RPMI7951 (cell line): ENCODE data around the gene LCP2. TPM values are rescaled to one million over a fixed set of nuclear protein-coding genes. Genes with fewer than 3 reads are reported as not detected.
"Not testable (repeated sequence)": the region's sequence is repeated elsewhere in the genome, so short reads cannot be mapped to it uniquely, and the experiment has no call there.

Experiments
- DNase-seq: peaks from one replicate; pipeline ENCODE4 v3.0.0-alpha.2; 2012; ENCODE audit warnings: low read depth
- total RNA-seq: library from RNA; depleted of rRNA; stranded (reverse); fragments of >200 nt; shearing (Covaris generic); gene quantifications from 2 replicates; pipeline ENCODE4 v1.2.3, GENCODE V29; 2014

LCP2 gene
- total RNA-seq, 1 experiment from 2014 or later = 2.5 TPM

GRCh38 chr5:170273968-170274710 lies 23.4 kb downstream of the LCP2 start:
- DNase-seq = no peak

DNA sequence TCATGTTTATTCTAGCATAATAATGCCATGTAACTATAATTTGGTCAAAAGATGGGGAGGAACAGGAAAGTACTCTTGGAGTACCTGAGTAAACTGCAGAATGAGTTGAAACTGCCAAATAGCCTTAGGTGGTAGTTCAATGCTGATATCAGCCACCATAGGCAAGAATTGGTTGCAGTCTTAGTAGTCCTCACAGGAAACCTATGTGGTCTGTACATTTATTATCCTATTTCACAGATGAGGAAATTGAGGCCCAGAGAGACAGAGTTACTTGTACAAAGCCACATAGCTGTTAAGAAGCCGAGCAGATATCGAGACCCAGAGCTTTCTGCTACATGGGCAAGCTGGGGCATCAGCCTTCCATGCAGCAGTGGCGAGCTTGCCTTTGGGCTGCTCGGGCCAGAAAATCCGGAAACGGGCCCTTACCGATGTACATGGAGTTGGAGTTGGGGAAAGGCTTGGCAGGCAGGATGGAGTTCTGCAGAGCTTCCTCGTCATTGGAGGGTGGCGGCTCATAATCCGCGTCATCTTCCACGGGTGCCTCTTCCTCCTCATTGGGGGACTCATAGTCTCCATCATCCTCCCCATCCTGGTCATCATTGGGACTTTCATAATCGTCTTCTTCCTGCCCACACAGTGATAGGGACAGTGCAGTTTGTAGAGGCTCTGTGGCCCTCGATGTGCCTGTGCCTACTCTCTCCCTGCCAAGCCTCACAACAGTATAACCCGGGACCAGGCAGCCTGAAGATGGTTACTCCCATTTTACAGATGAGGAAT lies 27.1 kb downstream of the LCP2 start:
- no peak for DNase-seq

DNA sequence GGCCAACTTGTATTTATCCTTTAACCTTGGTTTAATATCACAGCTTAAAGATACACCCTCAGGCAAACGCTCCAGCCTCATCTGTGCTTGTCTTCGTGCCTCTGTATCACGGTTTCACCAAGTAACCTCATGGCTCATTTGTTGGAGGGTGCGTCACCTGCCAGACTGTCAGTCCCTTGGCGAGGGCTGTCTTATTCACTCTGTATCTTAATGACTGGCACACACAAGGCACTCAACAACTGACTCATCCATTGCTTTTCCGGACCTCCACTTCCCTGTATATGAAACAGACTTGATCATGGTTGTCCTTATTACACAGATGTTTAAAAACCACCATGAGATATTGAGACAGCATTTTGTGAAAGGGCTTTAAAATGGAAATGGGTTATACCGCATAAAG lies 28.0 kb downstream of the LCP2 start:
- peak; percentile 45 for DNase-seq

DNA sequence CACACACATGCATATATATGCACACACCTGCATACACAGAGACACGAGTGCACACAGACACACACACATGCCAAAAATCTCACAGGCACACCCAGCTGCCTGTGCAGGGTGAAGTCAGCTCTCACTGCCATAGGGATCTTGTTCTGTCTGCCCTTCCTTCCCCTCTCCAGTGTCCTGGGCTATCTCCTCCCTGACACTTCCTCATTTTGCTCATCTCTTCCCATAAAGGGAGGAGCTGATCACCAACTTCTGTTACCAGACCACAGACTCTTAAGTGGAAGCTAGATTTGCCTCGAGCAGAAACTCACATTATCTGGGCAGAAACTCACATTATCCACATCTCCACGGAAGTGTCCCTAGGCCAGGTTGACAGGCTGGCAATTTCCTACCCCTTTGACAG lies 28.7 kb downstream of the LCP2 start:
- DNase-seq = no peak

- no peak for DNase-seq
Measured at GRCh38 chr5:170268153-170268689, 29.4 kb downstream of the LCP2 start.

DNA sequence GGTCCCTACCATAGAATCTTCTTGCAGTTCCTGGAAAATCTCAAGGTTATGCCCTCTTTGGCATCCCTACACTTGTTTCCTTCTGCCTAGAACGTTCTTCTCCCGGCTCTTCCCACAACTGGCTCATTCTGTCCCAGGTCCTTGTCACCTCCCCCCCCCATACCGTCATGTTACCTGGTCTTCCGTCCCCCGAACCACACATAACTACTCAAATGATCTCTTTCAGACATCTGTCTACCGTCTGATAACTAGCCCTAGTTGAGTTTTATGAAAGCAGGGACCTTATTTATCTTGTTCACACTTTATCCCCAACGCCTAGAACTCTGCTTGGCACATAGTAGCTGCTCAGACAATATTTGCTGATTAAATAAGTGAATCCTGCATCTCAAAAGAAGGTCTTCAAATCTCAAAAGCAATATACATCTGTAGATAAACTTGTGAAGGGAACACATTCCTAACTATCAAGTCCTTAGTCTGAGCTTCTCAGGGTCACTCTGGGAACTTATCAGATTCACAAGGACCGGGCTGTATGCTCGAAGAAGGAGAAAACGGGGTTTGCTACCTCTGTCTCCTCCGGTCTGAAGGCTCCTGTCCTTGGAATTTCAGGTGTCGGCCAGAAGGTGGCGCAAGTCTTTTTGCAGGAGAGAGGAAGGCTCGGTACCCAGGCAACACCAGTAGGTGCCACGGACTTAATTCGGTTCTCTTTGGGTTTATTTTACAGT lies 30.0 kb downstream of the LCP2 start:
- peak; percentile 48 for DNase-seq

DNA sequence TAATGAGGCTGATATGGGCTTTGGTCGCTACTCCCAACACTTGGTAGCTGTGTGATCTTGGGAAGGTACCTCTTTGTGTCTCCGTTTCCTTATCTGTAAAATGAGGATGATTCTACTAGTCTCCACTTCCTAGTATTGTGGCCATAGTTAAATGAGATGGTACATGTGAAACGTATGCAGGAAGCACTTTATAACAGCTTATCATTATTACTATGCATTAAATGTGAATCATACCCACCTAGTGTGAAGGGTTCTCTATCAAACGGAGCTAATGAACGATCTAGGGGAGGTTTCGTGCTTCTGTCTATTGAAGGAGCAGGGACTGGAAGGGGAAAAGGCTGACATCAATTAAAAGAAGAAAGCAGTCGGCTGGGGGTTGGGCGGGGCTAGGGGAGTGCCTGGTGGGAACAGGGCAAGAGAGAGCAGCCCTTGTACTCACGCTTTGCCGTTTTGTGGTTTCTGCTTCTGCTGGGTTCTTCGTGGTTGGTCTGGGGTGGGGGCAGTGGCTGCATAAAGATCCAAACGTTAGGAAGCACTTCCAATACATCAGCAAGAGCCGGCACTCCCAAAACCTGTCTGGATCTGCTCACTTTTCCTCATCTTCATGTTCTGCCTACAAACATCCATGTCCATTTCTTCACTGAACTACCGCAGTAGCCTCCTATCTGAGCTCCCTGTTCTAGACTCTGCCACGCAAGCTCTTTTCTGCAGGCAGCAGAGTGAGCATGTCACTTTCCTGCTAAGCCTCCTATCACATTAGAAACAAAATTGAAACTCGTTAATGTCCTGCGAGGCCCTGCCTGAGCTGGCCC lies 30.8 kb downstream of the LCP2 start:
- DNase-seq = no peak

- no peak for DNase-seq
Measured at GRCh38 chr5:170265522-170265921, 32.1 kb downstream of the LCP2 start.

DNA sequence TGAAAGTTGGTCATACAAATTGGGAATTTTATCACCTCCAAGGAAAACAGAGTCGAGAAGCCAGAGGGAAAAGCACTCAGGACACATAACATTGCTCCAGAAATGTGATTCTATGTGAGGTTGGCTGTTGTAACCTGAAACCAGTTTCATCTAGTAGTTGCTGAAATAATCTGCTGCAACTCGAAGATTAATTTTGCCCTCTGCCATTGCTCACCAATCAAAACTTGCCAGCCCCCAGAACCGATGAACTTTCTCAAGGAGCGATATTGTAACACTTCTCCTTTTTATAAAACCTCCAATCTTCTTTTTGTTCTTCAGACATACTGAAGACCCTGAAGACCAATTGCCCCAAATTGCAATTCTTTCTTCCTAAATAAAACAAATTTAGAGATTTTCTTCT lies 33.7 kb downstream of the LCP2 start:
- DNase-seq = no peak

DNA sequence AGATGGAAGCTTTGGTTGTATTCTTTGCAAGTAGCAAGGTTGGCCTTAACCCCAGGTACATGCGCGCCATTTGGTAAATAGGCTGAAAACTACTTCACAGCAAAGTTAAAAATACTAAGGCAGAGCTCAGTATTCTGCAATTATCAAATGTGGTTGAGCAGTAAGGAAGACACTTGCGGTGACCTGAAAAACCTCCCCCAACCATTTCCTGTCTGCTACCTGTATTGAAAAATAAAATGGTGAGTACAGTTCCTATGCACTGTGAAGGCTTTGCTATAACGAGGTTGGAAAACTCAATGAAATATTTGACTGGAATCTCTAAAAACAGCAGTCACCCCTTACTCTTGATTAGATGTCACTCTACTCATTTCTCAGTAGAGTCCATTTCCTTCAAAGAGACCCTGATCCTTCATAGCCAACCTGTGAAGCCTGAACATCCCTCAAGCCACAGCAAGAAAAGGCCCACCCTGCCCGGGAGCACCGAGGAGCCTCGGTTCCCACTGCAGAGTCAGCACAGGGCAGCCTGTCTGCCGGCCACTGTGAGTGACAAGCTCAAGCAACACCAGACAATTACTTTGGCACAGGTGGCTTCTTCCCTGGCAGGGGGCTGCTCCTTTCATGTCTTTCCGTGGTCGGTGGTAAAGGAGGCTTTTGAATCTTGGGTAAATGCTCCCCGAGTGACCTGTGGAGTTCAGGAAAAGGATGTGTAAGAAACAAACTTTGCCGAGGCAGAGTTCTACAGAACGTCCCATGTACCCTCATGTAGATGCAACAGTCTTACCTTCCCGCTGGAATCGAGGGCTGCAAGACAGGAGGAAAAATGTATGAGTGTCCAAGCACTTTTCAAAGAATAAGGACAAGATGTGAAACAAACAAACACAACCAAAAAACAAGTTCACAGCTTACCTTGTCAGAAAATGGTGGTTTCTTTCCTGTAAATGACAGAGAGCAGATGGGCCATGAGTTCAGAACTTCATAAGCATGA lies 35.2 kb downstream of the LCP2 start:
- no peak for DNase-seq

GRCh38 chr5:170261528-170262043 lies 36.0 kb downstream of the LCP2 start:
- DNase-seq = no peak

DNA sequence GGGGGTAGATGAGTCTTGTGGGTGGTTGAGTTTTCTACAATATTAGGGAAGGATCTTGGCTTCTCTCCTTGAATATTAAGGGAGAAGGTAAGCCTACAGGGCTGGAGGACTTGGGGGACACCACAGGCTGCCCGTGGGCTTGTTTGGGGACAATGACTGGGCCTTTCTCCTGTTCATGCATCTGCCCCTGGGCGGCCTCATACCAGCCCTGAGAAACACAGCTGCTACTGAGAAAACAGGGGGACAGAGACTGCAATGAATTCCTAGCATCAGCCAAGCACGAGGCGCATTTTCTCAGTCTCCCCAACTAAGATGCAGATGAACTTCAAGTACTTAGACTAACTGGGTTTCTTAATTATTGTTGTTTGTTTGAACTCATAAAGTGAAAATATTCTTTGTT lies 40.2 kb downstream of the LCP2 start:
- no peak for DNase-seq

DNA sequence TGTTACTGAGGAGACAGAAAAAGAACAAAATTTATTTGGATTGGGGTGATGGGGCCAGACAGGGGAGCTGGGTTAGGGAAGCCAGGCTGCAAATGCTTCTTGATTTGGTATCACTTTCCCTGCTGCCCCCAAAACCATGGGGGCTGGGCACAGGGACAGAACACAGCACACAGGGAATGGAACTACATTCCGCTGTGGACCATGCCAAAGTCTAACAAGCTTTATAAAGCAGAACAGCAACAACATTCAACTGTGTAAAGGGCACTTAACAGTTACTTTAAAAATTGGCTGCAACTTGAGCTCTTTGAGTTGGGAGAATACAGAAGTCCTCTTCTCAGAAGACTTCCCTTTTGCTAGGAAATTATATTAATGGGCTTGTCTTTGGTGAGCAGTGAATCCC lies 41.0 kb downstream of the LCP2 start:
- DNase-seq = no peak

DNA sequence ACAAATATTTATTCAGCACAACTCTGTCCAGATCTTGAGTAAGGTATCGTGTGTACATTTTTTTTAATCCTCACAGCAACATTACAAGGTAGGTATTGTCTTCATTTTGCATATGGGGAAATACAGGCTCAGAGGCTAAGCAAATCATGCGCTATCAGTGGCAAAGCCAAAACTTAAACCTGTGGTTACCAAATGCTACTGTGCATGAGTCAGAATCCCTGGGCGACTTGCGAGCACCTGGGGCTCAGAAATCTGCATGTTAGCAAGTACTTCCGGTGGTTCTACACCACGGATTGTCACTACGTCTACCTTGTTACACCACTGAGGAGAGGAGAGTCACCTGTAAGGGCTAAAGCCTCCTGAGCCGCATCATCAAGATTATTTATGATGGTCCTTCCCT lies 43.5 kb downstream of the LCP2 start:
- no peak for DNase-seq

DNA sequence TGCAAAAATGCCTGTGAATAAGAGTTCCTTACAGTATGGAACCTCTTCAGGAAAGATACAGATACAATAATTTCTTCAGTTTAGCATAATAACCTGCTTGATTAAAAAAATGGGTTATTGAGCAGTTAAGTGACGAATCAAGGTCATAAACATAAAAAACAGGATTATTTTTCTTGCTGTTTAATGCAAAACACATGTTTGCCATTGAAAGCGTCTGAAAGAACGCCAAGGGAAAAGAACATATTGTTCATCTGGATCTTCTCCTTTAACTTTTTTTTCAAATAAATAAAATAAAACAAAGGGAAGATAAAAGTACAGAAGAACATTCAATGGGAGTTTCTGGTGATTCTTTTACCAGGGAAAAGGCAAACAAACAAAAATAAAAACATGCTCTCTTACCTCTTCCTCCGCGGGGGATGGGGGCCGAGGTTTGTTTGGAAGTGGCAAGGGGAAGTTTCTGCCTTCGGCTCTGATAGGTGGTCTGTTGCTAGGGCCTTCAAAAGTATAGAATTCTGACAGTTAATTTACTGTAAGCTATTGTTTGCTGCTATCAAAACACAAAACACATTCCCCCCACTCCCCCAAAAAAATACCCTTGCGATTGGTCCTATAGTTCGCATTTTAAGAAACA lies 44.7 kb downstream of the LCP2 start:
- DNase-seq = no peak

- DNase-seq = no peak
Measured at GRCh38 chr5:170252109-170252508, 45.5 kb downstream of the LCP2 start.

GRCh38 chr5:170251462-170251861 lies 46.1 kb downstream of the LCP2 start:
- no peak for DNase-seq

DNA sequence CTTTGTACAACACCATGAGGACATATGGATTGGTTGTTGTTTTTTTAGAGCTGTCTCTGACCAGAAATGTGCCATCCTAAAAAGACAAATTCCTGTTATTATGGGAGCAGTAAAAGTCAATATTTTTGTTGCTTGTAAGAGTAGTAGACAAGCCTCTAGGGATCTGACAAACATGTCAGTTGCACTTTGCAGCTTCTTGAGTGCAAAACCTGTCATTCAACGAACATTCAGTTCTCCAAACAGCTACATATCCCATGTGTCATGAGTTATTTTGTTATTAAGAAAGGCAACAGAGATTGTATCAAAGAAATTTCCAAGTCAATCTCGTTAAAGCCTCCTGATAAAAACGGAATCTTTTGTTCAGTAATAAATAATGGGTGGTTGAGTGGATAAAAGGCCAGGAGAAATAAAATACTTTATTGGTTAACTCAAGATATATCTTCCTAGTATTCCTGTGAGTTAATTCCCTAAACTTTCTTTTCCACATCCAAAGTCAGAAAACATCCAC lies 46.7 kb downstream of the LCP2 start:
- no peak for DNase-seq

- no peak for DNase-seq
Measured at GRCh38 chr5:170249355-170249754, 48.2 kb downstream of the LCP2 start.

DNA sequence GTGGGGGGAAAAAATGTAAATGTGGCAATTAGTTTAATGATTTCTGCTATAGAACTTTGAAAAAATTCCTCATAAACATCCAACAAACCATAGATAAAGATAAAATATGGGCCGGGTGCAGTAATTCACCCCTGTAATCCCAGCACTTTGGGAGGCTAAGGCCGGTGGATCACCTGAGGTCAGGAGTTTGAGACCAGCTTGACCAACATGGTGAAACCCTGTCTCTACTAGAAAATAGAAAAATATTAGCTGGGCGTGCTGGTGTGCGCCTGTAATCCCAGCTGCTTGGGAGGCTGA lies 48.7 kb downstream of the LCP2 start:
- DNase-seq = not testable (repeated sequence)
